Activated CD4-positive, CD25-positive, alpha-beta regulatory T cell treated with anti-CD3 and anti-CD28 coated beads, Interleukin-2, amount 50 U/mL, for 24 hours (primary cell): ENCODE results near the gene RAB38.

Source experiments
- ATAC-seq, 2 donors: fragments of 150-1000 bp; cut with Tn5 transposase; one replicate each; pipeline ENCODE4 v1.10.0; 2021; ENCODE audit warnings: mild to moderate bottlenecking in 1 of 2, moderate library complexity in 1 of 2

RAB38 gene

DNA sequence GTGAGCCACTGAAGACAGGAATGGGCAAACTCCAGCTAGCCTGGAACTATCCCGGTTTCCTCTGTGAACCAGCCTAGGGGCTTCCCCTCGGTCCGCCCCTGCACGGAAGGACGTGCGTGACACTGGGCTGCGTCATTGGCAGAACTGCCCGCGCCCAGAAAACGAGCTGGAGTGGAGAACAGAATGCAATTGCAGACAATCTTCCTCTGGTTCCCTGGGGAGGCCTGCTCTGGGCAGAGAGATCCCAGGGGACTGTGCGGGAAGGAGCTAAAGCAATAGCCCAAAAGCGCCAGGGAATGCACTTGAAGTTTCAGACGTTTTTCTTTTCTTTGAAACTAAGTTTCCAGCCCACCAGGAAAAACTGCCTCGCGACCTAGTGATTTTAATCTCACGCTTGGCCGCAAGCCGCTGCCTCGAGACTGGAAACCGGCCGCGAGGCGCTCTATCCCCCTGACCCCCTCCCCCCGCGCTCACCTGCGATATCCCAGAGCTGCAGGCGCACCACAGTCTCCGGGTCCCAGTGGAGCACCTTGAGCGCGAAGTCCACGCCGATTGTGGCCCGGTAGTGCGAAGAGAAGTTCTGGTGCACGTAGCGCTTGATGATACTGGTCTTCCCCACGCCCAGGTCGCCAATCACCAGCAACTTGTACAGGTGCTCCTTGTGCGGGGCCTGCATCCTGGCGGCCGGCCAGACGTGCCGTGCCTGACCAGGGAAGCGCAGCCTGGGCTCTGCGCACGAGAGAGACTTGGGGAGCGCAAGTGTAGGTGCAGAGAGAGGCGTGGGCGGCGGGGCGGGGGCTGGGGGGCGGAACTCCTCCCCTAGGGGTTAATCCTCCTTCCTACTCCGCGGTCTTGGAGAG lies at the start of gene RAB38:
Gene RAB38 (minus strand): TSS at position 735 of the 860 bp plus-strand sequence. CDS start 59 bp downstream, at position 676.
- ATAC-seq, result peak; percentile 55 to 65

DNA sequence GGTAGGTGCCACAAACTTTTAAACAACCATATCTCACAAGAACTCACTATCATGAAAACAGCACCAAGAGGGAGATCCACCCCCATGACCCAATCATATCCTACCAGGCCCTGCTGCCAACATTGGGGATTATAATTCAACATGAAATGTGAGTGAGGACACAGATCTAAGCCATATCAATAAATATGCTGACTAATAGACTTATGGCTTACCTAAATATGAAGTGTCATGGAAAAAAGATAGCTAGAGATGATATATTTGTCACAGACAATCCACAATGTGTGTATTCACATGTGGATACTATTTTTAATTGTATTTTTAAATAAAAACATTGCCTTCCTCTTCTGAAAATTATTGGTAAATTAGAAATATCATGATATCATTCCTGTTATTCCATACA lies 38.2 kb upstream of the RAB38 start:
- no peak for ATAC-seq

DNA sequence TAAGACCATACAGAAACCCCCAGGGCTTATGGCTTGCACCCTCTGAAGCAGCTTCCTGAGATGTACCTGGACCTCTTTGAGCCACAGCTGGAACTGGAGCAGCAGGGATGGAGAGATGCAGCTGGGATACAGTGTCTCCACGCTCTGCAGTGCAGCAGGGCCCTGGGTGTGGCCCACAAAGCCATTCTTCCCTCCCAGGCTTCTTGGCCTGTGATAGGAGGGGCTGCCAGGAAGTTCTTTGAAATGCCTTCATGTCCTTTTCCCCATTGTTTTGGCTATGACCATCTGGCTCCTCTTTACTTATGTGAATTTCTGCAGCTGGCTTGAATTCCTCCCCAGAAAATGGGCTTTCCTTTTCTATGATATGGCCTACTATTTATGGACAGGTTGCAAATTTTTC lies 37.1 kb upstream of the RAB38 start:
- ATAC-seq, result no peak

DNA sequence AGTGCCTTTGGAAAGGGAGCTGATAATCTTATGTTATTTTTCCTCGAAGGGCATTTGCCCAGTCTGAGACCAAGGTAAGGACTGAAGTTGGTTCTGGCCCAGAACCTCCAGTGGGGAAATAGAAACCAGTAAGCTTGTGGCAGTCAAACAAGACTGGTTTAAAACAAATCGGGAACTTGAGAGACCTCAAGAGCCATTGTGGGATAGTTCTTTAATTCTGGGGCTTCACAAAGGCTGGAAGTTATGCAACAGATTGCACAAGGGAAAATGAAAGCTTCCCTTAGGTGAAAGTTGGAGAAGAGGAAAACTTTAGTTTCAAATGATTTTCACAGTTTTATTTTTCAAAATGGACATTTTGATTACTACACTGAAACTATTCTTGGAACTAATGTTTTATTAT lies 33.5 kb upstream of the RAB38 start:
- no peak for ATAC-seq

DNA sequence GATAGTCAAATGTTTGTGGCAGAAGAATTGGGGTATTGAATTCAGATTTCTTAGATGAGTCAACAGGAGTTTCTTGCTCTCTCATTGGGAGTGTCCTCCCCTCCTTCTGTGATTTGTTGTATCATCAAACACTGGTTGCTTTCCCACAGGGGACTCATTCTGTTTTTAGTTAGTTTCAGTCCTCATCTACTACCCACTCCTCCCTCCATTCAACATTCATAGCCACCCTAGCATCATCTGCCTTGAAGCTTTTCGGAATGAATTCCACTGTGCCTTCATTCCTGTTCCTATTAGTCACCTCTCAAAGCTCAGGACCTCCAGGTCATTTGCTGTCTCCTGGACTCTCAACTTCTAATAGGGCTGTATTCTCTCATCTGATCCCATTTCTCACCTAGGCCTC lies 31.5 kb upstream of the RAB38 start:
- ATAC-seq, result peak; percentile 3 to 38

DNA sequence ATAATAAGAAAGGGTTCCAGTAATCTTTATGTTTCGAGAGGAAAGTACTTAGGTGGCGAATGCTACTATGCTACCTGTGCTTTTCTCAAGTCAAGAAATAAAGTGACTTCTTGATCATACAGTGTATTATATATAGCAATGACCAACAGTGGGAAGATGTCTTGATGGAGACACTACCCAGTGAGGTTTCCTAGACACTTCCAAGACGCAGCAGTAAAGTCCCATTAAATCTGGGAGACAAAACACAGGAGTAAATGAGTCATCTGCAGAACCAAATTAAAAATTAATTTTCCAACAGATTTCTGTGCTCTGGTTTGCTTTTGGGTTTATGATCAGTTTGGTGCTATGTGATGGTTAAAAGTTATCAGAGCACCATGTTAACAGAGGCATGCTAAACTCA lies 29.1 kb upstream of the RAB38 start:
- no peak for ATAC-seq

DNA sequence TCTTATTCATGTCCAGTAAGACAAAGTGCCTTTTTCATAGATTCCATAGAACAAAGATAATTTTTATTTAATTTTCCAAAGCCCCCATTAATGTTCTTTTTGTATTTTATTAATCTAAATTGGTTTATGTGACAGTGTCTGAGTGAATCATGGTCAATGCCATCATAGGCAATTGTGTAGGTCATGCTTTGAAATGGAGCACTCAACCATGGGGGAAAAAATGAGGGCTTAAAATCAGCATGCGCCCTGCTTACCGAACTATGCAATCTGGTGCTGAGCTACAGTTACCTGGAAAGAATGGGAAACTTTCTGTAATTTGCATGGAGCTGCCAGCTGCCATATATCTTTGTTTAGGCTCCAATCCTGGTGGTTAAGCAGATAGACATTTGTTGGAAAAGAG lies 28.4 kb upstream of the RAB38 start:
- no peak for ATAC-seq

DNA sequence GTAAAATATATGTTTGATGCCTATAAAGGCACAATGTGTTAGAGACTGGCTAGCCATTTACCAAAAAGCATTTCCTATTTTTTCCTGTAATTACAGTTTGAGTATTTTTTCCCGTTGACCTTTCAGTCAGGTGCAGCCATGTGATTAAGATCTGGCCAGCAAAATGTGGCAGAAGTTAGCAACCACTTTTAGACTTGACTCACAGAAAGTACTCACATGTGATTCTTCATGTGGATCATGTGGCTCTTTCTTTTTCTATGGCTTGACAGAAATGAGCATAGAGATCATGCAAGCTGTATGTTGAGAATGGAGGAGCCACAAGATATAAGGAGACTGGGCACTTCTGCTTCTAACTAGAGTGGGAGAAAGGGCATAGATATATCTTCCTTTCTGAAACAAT lies 27.3 kb upstream of the RAB38 start:
- no peak for ATAC-seq

DNA sequence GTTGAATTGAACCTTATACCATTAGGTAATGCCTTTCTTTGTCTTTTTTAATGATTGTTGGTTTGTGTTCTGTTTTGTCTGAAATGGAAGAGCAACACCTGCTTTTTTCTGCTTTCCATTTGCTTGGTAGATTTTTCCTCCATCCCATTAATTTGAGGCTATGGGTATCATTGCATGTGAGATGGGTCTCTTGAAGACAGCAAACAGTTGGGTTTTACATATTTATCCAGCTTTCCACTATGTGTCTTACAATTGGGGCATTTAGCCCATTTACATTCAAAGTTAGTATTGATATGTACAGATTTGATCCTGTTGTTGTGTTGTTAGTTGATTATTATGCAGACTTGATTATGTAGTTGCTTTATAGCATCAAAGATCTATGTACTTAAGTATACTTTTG lies 21.1 kb upstream of the RAB38 start:
- no peak for ATAC-seq

DNA sequence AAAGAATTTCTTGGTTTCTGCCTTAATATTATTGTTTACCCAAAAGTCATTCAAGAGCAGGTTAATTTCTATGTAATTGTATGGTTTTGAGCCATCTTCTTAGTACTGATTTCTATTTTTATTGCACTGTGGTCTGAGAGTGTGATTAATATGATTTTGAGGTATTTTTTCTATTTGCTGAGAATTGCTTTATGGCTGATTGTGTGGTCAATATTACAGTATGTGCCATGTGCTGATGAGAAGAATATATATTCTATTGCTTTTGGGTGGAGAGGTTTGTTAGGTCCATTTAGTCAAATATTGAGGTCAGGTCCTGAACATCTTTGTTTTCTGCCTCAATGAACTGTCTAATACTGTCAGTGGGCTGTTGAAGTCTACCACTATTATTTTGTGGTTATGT lies 20.7 kb upstream of the RAB38 start:
- ATAC-seq, result no peak

DNA sequence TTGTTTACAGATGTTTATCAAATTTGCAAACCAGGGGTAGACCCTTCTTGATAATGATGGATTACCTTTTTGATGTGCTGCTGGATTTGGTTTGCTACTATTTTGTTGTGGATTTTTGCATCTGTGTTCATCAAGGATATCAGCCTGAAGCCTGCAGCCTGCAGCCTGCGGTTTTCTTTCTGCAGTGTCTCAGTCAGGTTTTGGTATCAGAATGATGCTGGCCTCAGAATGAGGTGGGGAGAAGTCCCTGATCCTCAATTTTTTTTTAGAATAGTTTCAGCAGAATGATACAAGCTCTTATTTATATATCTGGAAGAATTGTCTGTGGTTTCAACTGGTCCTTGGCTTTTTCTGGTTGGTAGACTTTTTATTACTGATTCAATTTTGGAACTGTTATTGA lies 19.7 kb upstream of the RAB38 start:
- no peak for ATAC-seq

DNA sequence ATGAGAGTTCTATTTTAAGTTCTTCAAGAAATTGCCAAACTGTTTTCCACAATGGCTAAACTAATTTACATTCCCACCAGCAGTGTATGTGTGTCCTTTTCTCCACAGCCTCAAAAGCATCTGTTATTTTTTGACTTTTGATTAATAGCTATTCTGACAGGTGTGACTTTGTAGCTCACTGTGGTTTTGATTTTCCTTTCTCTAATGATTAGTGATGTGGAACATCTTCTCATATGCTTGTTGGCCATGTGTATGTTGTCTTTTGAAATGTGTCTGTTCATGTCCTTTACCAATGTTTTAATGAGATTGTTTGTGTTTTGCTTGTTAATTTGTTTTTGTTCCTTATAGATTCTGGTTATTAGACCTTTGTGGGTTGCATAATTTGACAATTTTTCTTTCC lies 18.0 kb upstream of the RAB38 start:
- ATAC-seq, result no peak

DNA sequence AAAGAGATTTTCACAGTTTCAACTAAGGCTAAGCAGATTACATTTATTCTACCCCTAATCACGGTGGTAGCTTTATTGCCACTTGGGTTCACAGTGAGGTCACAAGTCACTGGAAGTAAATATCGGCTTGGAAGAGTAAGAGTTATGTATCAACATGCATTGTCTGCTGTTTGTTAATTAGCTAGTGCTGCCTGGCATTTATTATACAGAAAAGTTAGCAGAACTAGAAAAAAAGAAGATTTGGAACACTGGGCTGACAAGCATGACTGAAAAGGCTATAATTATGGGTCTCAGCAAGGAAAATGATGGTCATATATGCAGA lies 13.7 kb upstream of the RAB38 start:
- ATAC-seq, result no peak

DNA sequence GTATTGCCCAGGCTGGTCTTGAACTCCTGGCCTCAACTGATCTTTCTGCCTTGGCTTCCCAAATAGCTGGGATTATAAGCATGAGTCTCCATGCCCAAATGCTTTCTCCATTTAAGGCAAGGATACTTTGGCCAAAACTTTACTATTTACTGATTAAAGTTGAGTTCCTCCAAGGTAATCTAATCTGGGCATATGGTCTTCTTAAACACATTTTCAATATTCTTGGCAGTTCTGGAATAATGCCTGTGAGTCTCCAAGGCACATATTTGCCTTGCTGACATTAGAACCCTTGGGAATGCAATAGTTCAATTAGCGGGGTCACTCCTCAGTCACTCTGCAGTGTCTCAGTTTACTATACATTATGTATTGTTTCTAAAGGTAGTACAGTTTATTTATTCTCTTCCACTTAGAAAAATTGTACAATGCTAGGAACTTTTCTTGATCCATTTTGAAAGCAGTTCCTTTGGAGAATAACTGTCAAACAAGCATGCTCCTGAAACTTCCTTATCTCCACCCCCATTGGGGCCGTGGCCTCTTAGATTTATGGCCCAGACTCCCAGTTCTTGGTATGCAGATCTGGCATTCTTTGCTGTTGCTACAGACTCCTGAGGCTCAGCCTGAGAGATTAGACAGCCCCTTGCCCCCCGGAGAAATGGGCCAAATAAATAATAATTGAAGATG lies 13.1 kb upstream of the RAB38 start:
- no peak for ATAC-seq

DNA sequence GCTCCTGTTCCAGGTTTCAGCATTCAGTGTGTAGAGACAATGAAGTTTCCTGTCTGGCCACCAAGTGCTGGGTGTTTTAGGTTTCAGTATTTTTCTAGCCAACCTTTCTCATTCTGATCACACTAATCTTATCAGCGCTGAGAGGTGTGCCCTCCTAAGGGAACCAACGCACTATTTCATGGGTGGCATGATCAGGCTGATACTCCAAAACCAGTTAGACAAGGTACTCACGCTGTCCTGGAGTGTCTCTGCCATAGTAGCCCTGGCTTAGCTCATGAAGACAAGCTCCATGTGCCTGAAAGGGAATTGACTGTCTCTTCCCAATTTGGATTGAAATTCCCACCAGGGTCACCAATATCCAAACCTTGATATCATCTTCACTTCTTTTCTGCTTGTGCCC lies 8.0 kb upstream of the RAB38 start:
- ATAC-seq, result no peak

DNA sequence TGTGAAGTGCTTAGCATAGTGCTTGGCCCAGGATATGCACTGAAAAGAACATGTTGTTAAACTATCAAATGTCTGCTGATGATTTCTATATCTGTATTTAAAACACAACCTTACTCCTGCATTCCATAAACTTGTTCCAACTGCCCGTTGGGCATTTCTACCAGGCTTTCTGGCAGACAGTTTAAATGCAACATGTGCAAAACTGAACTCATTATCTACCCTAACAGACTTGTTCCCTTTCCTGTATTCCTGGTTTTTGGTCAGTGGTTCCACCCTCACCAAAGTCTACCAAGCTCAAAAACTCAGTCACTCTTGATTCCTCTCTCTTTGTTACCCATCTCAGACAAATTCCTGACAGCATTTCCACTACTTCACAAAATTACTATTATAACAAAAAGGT lies 6.5 kb upstream of the RAB38 start:
- no peak for ATAC-seq

DNA sequence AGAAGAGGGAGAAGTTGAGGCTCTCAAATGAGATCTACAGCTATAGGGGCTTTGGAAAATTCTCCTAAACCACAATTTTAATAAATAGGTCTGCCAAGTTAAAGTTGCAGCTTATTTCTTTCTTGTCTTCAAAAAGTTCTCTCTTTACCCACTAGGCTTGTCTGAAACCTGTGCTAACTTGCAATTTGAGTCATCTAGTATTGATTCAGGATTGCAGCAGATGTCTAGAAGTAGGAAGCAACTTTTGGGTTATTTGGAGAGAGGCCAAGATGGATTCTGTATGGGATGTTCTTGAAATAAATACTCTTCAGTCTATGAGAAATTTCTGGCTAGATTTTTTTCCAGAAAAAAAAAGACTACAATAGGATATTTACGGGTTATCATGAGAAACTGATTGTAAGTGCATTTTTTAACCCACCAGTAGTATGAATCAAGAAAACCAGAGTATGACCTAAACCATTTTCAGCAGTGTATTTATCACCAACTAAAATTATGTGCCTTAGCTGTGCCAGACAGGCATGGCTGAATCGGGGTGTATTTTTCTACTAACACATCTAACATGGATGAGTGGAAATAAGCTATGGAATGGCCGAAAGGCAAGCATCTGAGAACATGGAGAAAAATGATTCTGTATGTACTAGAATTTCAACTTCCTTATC lies 4.9 kb upstream of the RAB38 start:
- no peak for ATAC-seq

DNA sequence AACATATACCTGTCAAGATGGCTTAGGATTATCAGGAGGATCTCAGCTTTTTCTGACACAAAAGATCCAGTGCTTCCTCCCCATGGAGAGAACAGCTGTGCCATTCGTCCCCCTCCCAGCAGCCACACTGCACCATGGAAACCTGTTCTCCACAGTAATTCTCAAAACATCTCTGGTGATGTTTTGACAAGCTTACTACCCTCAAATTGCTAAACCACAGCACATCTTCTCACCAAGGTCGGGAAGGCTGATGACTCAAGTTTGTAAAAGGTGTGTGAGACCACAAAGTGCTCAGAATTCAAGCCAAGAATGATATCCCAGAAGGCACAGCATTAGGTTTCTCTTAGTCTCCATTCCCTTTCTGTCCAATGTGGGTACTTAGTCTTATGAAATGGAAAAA lies 3.9 kb upstream of the RAB38 start:
- peak in 1 of 2 donors; percentile 15 for ATAC-seq

DNA sequence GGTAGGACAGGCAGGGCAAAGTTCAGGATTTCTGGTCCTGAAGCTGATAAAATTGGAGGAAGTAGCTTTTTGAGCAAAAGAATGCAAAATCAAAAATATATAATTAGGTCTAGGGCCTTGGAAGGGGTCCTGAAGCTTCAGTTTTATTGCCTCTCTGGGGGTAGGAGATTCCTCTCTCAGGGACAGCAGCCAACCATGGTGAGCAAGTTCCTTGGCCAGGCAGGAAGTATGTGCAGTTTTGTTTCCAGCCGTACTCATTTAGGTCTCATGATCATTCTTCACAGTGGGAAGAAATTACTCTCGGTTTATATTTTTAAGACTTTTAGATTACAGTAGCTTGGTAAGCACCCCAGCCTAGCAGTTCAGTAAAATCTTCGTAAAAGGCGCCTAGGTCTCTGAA lies 2.9 kb upstream of the RAB38 start:
- no peak for ATAC-seq

DNA sequence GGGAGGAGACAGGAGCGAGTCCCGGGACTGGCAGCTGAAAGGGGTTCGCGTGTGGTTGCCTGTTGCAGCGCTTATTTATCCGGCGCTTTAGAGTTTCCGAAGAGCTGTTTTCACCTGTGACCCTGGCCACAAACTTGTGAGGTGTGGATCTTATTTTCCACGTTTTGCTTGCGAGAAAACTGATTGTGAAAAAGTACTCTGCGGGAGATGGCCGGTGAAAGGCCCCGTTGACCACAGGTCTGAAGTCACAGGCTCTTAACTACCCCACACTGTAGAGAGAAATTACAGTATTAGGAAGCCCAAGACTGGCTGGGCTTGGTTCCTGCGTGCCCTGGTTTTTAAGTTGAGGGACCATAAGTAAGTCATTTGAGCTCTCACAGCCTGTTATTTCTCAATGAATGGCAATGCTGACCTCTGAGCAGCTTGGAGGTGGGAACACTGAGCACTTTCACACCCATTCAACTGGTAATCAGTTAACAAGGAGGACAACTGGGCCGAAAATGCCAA lies 379 bp upstream of the RAB38 start:
- no peak for ATAC-seq

DNA sequence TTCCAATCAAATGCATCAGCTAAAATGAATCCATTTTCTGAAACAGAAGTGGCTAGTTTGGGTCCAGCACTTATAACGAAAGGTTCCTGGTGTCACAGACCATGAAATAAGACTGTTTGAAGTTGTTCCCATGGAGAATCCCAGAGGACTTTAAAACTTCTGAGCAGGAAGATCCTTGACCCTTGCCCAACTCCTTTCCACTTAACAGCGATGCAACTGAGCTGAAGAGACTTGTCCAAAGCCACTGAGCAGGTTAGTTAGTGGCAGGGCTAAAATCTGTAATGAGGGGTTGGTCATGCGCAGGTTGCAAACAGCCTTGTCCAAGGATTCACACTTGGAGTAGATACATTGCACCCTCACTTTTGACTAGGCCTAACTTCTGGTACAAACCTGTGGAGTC lies 1.3 kb downstream of the RAB38 start:
- no peak for ATAC-seq

DNA sequence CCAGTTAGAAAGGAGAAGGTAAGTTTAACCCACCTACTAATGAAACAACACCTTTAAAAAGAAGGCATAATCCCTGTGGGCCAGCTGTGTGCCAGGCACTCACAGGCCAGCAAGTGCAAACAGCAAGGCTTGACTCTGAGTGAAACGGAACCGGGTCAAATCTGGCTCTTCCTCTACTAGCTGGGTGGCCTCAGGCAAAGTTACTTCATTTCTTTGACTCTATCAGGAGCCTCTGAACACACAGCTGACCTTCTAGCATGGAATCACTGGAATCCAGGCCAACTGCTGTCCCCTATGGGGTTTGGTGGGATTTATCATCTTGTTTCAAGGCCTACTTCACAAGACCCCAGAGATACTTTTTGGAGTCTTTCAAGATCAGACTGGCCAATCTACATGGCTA lies 3.3 kb downstream of the RAB38 start:
- ATAC-seq, result no peak

DNA sequence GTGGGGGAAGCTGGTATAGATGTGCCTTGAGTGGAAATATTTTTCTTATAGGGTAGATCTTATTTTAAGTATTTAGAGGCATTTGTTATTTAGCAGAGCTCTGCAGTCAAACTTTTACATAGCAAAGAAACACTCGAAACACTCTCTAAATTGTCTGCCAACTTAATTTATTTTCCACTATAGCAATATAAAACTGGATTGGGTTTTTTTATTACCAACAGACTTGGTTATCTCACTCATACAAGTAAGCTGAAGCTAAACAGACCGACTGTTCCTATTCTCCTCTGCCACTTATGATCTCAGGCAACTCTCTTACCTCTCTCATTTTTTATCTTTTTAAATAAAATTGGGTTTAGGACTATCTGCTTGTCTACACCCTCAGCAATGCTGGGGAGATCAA lies 4.6 kb downstream of the RAB38 start:
- no peak for ATAC-seq

DNA sequence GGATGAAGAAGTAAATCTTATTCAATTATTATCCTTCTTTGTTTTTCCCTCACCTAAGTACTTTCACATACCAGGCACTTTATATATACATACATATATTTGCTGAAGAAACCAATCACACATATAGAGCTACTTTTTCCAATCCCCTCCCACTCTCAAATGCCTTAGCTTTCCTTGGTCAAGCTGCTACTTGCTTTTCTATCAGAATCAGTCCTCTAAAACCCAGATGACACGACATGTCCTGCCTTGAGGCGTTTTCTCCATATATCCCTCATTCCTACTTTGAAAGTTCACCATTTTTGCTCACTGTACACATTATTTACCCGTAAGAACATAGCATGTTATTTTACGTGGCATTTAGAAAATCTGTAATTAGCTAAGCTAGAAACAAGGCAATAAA lies 5.4 kb downstream of the RAB38 start:
- ATAC-seq, result no peak
